HG02588 (cell line): ENCODE results near the gene STAT5A.
"Not testable (repeated sequence)": the region's sequence is repeated elsewhere in the genome, so short reads cannot be mapped to it uniquely, and the experiment has no call there.

Source experiments
- ATAC-seq: cut with Tn5 transposase; IDR thresholded peaks from one replicate; pipeline ENCODE4 v1.9.1; 2021; ENCODE audit warnings: mild to moderate bottlenecking, moderate library complexity; ENCODE audit not compliant: unreplicated experiment

The STAT5A gene

GRCh38 chr17:42305031-42305330 lies 16.7 kb downstream of the STAT5A start:
- not testable (repeated sequence) for ATAC-seq

GRCh38 chr17:42305543-42306384 lies 17.5 kb downstream of the STAT5A start:
- no peak for ATAC-seq

GRCh38 chr17:42306385-42306667 lies 18.0 kb downstream of the STAT5A start:
- no peak for ATAC-seq

- no peak for ATAC-seq
These were observed 19.1 kb downstream of the STAT5A start for GRCh38 chr17:42307362-42307927.

- no peak for ATAC-seq
These were observed 20.1 kb downstream of the STAT5A start for GRCh38 chr17:42308446-42308845.

- no peak for ATAC-seq
These were observed 20.8 kb downstream of the STAT5A start for GRCh38 chr17:42309142-42309541.

GRCh38 chr17:42309986-42310786 lies 21.9 kb downstream of the STAT5A start:
- ATAC-seq, result no peak

- no peak for ATAC-seq
These were observed 22.5 kb downstream of the STAT5A start for GRCh38 chr17:42310787-42311215.

GRCh38 chr17:42311240-42312034 lies 23.1 kb downstream of the STAT5A start:
- no peak for ATAC-seq

- ATAC-seq, result no peak
These were observed 23.7 kb downstream of the STAT5A start for GRCh38 chr17:42312035-42312284.

- ATAC-seq, result no peak
These were observed 24.2 kb downstream of the STAT5A start for GRCh38 chr17:42312285-42313130.

- no peak for ATAC-seq
These were observed 25.1 kb downstream of the STAT5A start for GRCh38 chr17:42313389-42313772.

GRCh38 chr17:42313773-42314566 lies 25.7 kb downstream of the STAT5A start:
- no peak for ATAC-seq

GRCh38 chr17:42315402-42316156 lies 27.3 kb downstream of the STAT5A start:
- no peak for ATAC-seq

- no peak for ATAC-seq
These were observed 28.5 kb downstream of the STAT5A start for GRCh38 chr17:42316755-42317154.

GRCh38 chr17:42317266-42317845 lies 29.1 kb downstream of the STAT5A start:
- ATAC-seq, result no peak

GRCh38 chr17:42317967-42318366 lies 29.7 kb downstream of the STAT5A start:
- not testable (repeated sequence) for ATAC-seq

- no peak for ATAC-seq
These were observed 33.3 kb downstream of the STAT5A start for GRCh38 chr17:42321555-42321954.
